CD4-positive, alpha-beta T cell treated with Interleukin-6 at 100 ng/mL for 8 hours (primary cell): ENCODE data around the gene OBSCN.

Experiments used
- DNase-seq: peaks from one replicate; pipeline ENCODE4 v3.0.0-alpha.2; 2020; ENCODE audit warnings: mixed read lengths, low spot score

Gene OBSCN

DNA sequence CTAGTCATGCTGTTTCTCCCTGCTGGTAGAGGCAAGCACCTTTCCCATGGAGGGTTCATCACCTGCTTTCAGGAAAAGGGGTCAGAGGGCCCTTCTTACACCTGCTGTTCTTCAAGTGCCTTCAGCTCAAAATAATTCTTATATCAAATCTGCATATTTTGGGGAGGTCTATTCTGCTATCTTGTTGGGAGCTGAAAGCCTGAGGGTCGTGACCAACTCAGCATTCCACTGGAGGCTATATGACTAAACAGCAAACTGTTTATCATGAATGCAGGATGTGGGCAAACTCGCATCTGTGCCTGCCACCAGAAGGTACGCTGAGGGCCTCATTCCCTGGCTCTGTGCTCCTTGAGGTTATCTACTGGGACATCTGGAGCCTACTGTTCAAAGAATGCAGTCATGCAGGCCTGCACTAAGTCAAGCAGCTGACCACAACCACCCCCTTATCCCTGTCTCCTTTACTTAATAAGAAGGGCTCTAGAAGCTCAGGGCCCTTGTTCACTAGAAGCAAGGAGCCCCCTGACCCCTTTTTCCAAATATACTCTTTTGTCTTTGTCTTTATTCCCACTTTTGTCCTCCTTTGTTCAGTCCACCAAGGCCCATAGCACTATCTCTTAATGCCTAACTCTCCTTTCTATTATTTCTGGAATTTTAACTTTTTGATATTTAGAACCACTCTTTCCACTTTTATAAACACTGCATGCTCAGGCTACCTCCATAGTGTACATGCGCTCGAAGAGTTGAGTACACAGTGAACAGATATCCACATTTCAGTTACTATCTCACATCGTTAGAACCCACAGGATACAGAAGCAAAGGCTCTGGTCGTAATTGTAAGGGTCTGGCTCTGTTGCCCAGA is 213.4 kb downstream of the OBSCN start:
- no peak for DNase-seq

- DNase-seq: no peak
These were observed 215.7 kb downstream of the OBSCN start for GRCh38 chr1:228423404-228424053.

GRCh38 chr1:228424685-228425660 is 217.1 kb downstream of the OBSCN start:
- no peak for DNase-seq

- DNase-seq: no peak
These were observed 218.8 kb downstream of the OBSCN start for GRCh38 chr1:228426518-228427175.

GRCh38 chr1:228428412-228428811 is 220.6 kb downstream of the OBSCN start:
- DNase-seq: no peak
